Lower lobe of right lung (tissue), 2 donors: ENCODE data around the gene LINGO1. TPM values are rescaled to one million over a fixed set of nuclear protein-coding genes. Genes with fewer than 3 reads are reported as not detected.

ENCODE experiments used
- ATAC-seq, 2 donors: fragments of 200-7000 bp; cut with Tn5 transposase; one replicate each; pipeline ENCODE4 v1.9.1; 2020 to 2022; ENCODE audit warnings: mild to moderate bottlenecking in 2 of 2, moderate library complexity in 2 of 2
- DNase-seq: peaks from one replicate; pipeline ENCODE4 v3.0.0-alpha.2; 2020
- H3K27ac ChIP-seq: fragments of 200-600 bp; one replicate; pipeline ENCODE4 v1.8.0; 2022
- H3K27me3 ChIP-seq: fragments of 200-600 bp; one replicate; pipeline ENCODE4 v1.8.0; 2022; ENCODE audit warnings: low read depth
- H3K36me3 ChIP-seq: fragments of 200-600 bp; one replicate; pipeline ENCODE4 v1.8.0; 2022; ENCODE audit warnings: mild to moderate bottlenecking
- H3K4me1 ChIP-seq: fragments of 200-600 bp; one replicate; pipeline ENCODE4 v1.8.0; 2022
- H3K4me3 ChIP-seq: fragments of 200-600 bp; one replicate; pipeline ENCODE4 v1.8.0; 2022; ENCODE audit warnings: mild to moderate bottlenecking
- H3K9me3 ChIP-seq: fragments of 200-600 bp; one replicate; pipeline ENCODE4 v1.8.0; 2022
- CTCF ChIP-seq: fragments of 200-600 bp; IDR thresholded peaks from one replicate; pipeline ENCODE4 v1.8.0; 2022; ENCODE audit warnings: antibody characterized with exemption, mild to moderate bottlenecking
- intact Hi-C: fragments of 100-400 bp; cut with DNase I; formaldehyde crosslinking; loops from one replicate; pipeline ENCODE4 v1.11.0; 2022
- total RNA-seq: library from RNA; stranded (reverse); fragmentation: NEBNext Ultra II Directional; extraction: Animal tissue kit (Norgen Biotek cat#: 25700); gene quantifications from one replicate; pipeline ENCODE4 v1.2.1, GENCODE V29; 2021
- donor health status: DM: no; HTN: yes; CAD: no; lungs with severe emphysema.

LINGO1 gene
- total RNA-seq, 1 donor from 2014 or later, result 0.86 TPM

- TF ChIP-seq CTCF, result no peak
- H3K27me3 ChIP-seq, result no peaks in the 10 kb centered on the region
- intact Hi-C loops, result no loop called here
- ATAC-seq, result no peak
- H3K27ac ChIP-seq, result no peak overlapping the region
- no peak for DNase-seq
- no peak overlapping the region for H3K4me3 ChIP-seq
- no peaks in the 10 kb centered on the region for H3K4me1 ChIP-seq
- no peaks in the 10 kb centered on the region for H3K36me3 ChIP-seq
- no peaks in the 10 kb centered on the region for H3K9me3 ChIP-seq
These were observed 69.0 kb downstream of the LINGO1 start for GRCh38 chr15:77563623-77564156.

Other genes with a start within 250 kb of the LINGO1 start
- 112 TPM for gene PEAK1, start 212.8 kb downstream of the LINGO1 start, total RNA-seq
- gene HMG20A, start 212.0 kb downstream of the LINGO1 start, total RNA-seq, result 40.9 TPM